ENCODE measurements around the gene SUN3. TPM values are rescaled to one million over a fixed set of nuclear protein-coding genes. Genes with fewer than 3 reads are reported as not detected.

Gene SUN3
- total RNA-seq, 4 donors from 2014 or later = not detected

DNA sequence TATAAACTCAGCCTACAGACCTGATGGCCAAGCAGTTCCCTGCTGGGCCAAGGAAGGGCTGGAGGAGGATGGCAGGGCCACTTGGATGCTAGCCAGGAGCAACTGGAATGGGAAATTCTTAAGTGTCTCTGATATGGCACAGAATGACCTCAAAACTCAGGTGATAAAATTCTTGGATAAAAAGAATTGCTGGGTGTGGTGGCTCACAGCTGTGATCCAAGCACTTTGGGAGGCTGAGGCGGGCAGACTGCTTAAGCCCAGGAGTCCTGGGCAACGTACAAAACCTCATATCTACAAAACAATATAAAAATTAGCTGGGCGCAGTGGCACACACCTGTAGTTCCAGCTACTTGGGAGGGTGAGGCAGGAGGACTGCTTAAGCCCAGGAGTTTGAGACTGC, 66.6 kb downstream of the SUN3 start:
- Histone ChIP-seq H3K36me3 (no peaks in the 10 kb centered on the region), H3K4me3 (no peak overlapping the region), H3K9me3 (no peaks in the 10 kb centered on the region), H3K4me1 (no peaks in the 10 kb centered on the region), H3K27ac (no peak overlapping the region), H3K27me3 (no peaks in the 10 kb centered on the region)
- TF ChIP-seq, protein P1, sequence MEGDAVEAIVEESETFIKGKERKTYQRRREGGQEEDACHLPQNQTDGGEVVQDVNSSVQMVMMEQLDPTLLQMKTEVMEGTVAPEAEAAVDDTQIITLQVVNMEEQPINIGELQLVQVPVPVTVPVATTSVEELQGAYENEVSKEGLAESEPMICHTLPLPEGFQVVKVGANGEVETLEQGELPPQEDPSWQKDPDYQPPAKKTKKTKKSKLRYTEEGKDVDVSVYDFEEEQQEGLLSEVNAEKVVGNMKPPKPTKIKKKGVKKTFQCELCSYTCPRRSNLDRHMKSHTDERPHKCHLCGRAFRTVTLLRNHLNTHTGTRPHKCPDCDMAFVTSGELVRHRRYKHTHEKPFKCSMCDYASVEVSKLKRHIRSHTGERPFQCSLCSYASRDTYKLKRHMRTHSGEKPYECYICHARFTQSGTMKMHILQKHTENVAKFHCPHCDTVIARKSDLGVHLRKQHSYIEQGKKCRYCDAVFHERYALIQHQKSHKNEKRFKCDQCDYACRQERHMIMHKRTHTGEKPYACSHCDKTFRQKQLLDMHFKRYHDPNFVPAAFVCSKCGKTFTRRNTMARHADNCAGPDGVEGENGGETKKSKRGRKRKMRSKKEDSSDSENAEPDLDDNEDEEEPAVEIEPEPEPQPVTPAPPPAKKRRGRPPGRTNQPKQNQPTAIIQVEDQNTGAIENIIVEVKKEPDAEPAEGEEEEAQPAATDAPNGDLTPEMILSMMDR (IDR thresholded peaks at IDR 0.05) = no peak
- TF ChIP-seq POLR2A (IDR thresholded peaks at IDR 0.05) = no peak
- intact Hi-C loops (cut with DNase I; ENCODE audit: low total_unique reads) = no loop called here
- no peak for DNase-seq

- Histone ChIP-seq H3K4me3 (no peak overlapping the region), H3K27ac (no peak overlapping the region), H3K36me3 (no peaks in the 10 kb centered on the region), H3K4me1 (no peaks in the 10 kb centered on the region), H3K27me3 (no peaks in the 10 kb centered on the region), H3K9me3 (no peaks in the 10 kb centered on the region)
- TF ChIP-seq, protein P1 (IDR thresholded peaks at IDR 0.05) = no peak
- TF ChIP-seq POLR2A (IDR thresholded peaks at IDR 0.05) = no peak
- no peak for DNase-seq
- intact Hi-C loops (cut with DNase I; ENCODE audit: low total_unique reads) = no loop called here
These were observed 71.8 kb downstream of the SUN3 start for GRCh38 chr7:47957156-47957555.

DNA sequence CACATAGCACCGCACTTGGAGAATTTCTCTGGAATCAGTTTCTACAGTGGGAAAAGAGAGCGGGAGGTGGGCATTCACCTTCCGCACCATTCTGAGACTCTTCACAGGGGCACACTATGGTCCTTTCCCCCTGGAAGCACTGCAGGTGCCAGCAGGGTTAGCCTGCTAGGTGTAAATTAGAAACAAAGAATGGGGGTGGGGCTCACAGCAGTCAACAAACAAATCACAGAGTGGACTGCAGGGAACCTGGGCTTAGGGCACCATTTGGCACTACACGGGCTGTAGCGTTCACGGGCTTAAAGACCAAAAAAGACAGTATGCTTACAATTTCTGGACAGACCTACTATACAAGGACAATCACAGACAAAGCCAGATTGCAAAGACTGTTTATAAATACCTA, 72.7 kb downstream of the SUN3 start:
- no peak overlapping the region for H3K27ac ChIP-seq
- H3K4me3 ChIP-seq = no peak overlapping the region
- no peaks in the 10 kb centered on the region for H3K27me3 ChIP-seq
- no peak for DNase-seq
- intact Hi-C loops (cut with DNase I; ENCODE audit: low total_unique reads) = no loop called here
- H3K36me3 ChIP-seq = no peaks in the 10 kb centered on the region
- H3K4me1 ChIP-seq = no peaks in the 10 kb centered on the region
- no peaks in the 10 kb centered on the region for H3K9me3 ChIP-seq
- no peak for TF ChIP-seq POLR2A (IDR thresholded peaks at IDR 0.05)
- TF ChIP-seq, protein P1 (IDR thresholded peaks at IDR 0.05) = no peak

GRCh38 chr7:47954231-47954911, 74.5 kb downstream of the SUN3 start:
- Histone ChIP-seq H3K36me3 (no peaks in the 10 kb centered on the region), H3K27me3 (no peaks in the 10 kb centered on the region), H3K9me3 (no peaks in the 10 kb centered on the region), H3K4me1 (no peaks in the 10 kb centered on the region), H3K27ac (no peak overlapping the region), H3K4me3 (no peak overlapping the region)
- DNase-seq = no peak
- intact Hi-C loops (cut with DNase I; ENCODE audit: low total_unique reads) = no loop called here
- TF ChIP-seq POLR2A (IDR thresholded peaks at IDR 0.05) = no peak
- TF ChIP-seq, protein P1 (IDR thresholded peaks at IDR 0.05) = no peak

- no peaks in the 10 kb centered on the region for H3K27me3 ChIP-seq
- H3K36me3 ChIP-seq = no peaks in the 10 kb centered on the region
- H3K9me3 ChIP-seq = no peaks in the 10 kb centered on the region
- TF ChIP-seq, protein P1 (IDR thresholded peaks at IDR 0.05) = no peak
- DNase-seq = no peak
- H3K4me3 ChIP-seq = no peak overlapping the region
- no peaks in the 10 kb centered on the region for H3K4me1 ChIP-seq
- H3K27ac ChIP-seq = no peak overlapping the region
- intact Hi-C loops (cut with DNase I; ENCODE audit: low total_unique reads) = no loop called here
These were observed 75.1 kb downstream of the SUN3 start for GRCh38 chr7:47953822-47954221.

All from uterus (tissue), 4 donors.